ENCODE results near the gene SV2C. TPM values are rescaled to one million over a fixed set of nuclear protein-coding genes. Genes with fewer than 3 reads are reported as not detected.

SV2C gene
- total RNA-seq, 1 donor from 2014 or later: 0.05 TPM

DNA sequence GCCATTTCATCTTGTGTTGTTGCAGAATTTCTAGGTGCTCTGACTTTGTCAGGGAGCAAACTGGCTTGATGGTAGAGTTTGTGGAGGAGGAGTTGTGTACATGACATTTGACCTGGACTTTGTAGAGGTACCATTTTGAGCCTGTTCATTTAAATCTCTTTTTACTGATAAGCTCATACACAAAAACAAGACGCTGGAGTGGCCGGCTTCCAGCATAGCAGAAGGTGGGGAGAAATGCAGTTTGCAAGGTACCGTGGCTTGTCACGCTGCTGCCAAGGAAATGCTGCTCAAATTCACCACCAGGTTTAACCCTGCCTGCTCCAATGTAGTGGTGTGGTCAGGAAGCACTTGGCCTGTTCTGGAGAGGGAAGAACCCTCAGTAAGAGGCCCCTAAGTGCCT is 301.0 kb downstream of the SV2C start:
- H3K27ac Mint-ChIP-seq: no peak overlapping the region
- H3K27me3 Mint-ChIP-seq (ENCODE audit: low read depth): peaks cover 1% of the 10 kb centered on the region
- no peaks in the 10 kb centered on the region for H3K9me3 Mint-ChIP-seq
- no peak for DNase-seq (ENCODE audit: low spot score)
- no peaks in the 10 kb centered on the region for H3K36me3 Mint-ChIP-seq (ENCODE audit: low read depth)
- peaks cover 17% of the 10 kb centered on the region for H3K4me1 Mint-ChIP-seq (ENCODE audit: low read depth)
- H3K4me3 Mint-ChIP-seq (ENCODE audit: low read depth): no peak overlapping the region
- intact Hi-C loops (cut with micrococcal nuclease): no loop called here

DNA sequence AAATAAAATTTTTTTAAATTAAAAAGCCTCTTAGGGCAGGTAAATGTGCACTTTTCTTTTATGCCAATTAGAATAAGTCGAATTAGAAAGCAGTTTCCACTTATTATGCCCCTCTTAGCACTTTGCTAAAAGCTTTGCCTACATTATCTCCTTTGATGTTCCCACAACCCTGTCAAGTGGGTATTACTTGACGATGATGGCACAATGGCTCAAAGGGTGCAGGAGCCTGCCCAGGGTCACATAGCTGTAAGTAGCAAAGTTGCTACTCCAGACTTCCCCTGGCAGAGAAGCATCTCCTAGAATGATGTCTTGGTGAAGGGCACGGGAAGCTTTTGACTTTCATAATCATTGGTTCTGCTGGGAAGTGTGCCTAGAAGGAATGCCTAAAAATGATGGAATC is 301.5 kb downstream of the SV2C start:
- no peak for DNase-seq (ENCODE audit: low spot score)
- H3K4me3 Mint-ChIP-seq (ENCODE audit: low read depth): no peak overlapping the region
- intact Hi-C loops (cut with micrococcal nuclease): no loop called here
- H3K4me1 Mint-ChIP-seq (ENCODE audit: low read depth): peaks cover 14% of the 10 kb centered on the region
- H3K27me3 Mint-ChIP-seq (ENCODE audit: low read depth): peaks cover 2% of the 10 kb centered on the region
- H3K9me3 Mint-ChIP-seq: no peaks in the 10 kb centered on the region
- H3K27ac Mint-ChIP-seq: no peak overlapping the region
- no peaks in the 10 kb centered on the region for H3K36me3 Mint-ChIP-seq (ENCODE audit: low read depth)

DNA sequence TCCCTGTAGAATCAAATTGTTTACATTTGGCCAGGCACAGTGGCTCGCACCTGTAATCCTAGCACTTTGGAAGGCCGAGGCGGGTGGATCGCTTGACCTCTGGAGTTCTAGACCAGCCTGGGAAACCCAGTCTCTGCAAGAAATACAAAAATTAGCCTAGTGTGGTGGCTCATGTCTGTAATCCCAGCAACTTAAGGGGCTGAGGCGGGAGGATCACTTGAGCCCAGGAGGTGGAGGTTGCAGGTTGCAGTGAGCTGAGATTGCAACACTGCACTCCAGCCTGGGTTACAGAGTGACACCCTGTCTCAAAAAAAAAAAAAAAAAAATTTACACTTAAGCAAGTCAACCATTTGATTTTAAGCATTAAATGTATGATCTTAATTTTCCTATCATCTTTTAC is 302.4 kb downstream of the SV2C start:
- Mint-ChIP-seq H3K9me3 (no peaks in the 10 kb centered on the region), H3K36me3 (ENCODE audit: low read depth) (no peaks in the 10 kb centered on the region), H3K4me1 (ENCODE audit: low read depth) (peaks cover 22% of the 10 kb centered on the region), H3K27ac (no peak overlapping the region), H3K4me3 (ENCODE audit: low read depth) (no peak overlapping the region), H3K27me3 (ENCODE audit: low read depth) (peaks cover 2% of the 10 kb centered on the region)
- no peak for DNase-seq (ENCODE audit: low spot score)
- intact Hi-C loops (cut with micrococcal nuclease): no loop called here

DNA sequence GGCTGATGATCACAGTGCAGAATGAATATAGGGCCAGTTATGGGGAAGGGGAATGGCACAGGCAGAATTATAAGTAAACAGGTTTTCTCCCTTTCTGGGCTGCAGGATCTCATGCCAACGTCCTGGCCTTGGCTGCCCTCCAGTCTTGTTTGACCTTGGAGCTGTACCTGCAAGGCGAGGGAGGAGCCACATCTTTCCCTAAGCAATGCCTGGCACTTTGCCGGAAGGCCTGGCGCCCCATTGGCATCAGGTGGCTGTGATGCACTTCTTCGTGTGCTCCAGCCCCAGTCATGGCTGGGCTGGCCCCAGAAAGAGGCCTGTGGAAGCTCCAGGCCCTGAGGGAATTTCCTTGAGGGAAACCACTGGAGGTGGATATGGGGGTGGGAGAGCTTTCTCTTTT is 303.2 kb downstream of the SV2C start:
- no peak for DNase-seq (ENCODE audit: low spot score)
- no peak overlapping the region for H3K4me3 Mint-ChIP-seq (ENCODE audit: low read depth)
- H3K36me3 Mint-ChIP-seq (ENCODE audit: low read depth): no peaks in the 10 kb centered on the region
- H3K27ac Mint-ChIP-seq: no peak overlapping the region
- H3K9me3 Mint-ChIP-seq: no peaks in the 10 kb centered on the region
- peaks cover 2% of the 10 kb centered on the region for H3K27me3 Mint-ChIP-seq (ENCODE audit: low read depth)
- H3K4me1 Mint-ChIP-seq (ENCODE audit: low read depth): peaks cover 28% of the 10 kb centered on the region
- intact Hi-C loops (cut with micrococcal nuclease): no loop called here

DNA sequence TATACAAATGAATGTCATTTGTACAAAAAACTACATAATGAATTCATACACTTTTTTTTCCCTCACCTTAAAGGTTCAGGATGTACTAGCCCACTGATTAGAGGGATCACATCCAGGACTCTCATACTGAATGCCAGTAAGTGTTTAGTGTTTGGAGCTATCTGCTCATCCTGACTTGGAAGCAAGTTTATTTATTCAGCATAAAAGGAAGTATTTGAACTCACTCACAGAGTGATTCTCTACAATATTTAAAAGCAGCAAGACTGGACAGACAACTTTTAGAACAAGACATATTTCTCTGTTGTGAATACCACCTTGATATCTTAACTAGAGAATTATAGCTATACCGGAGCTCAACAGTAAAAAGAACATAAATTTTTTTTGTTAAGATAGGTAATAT is 305.1 kb downstream of the SV2C start:
- Mint-ChIP-seq H3K27me3 (ENCODE audit: low read depth) (peaks cover 2% of the 10 kb centered on the region), H3K9me3 (no peaks in the 10 kb centered on the region), H3K36me3 (ENCODE audit: low read depth) (peaks cover 3% of the 10 kb centered on the region), H3K4me1 (ENCODE audit: low read depth) (peaks cover 38% of the 10 kb centered on the region), H3K4me3 (ENCODE audit: low read depth) (no peak overlapping the region), H3K27ac (no peak overlapping the region)
- intact Hi-C loops (cut with micrococcal nuclease): no loop called here
- no peak for DNase-seq (ENCODE audit: low spot score)

DNA sequence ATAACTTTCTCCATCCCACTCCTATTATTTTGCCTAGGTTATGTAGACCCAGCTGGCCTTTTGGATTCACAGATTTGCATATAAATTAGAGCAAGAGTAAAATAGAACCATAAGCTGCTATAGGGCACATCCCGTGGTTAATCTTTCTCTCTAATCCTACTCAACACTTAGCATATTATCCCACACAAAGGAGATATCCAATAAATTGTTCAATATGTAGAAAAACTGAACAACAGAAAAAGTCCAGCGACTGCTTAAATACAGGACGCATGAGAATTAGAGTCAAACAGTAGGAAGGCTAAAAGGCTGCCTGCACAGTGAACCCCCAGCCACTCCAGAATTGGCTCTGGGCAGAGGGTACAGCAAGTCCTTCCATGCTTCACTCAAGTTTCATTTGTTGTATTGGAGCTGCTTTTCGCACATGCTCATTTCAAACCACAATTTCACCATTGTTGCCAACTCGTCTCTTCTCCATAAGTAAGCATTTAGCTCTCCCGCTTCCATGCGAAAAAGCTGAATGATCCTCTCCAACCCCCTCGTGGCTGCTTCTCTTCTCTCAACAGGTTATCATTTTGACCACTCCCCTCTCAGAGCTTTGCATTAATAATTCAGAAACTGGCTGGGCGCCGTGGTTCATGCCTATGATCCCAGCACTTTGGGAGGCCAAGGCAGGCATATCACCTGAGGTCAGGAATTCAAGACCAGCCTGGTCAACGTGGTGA is 305.8 kb downstream of the SV2C start:
- peaks cover 38% of the 10 kb centered on the region for H3K4me1 Mint-ChIP-seq (ENCODE audit: low read depth)
- no peak overlapping the region for H3K27ac Mint-ChIP-seq
- DNase-seq (ENCODE audit: low spot score): no peak
- no peak overlapping the region for H3K4me3 Mint-ChIP-seq (ENCODE audit: low read depth)
- H3K36me3 Mint-ChIP-seq (ENCODE audit: low read depth): peaks cover 3% of the 10 kb centered on the region
- intact Hi-C loops (cut with micrococcal nuclease): no loop called here
- H3K27me3 Mint-ChIP-seq (ENCODE audit: low read depth): peaks cover 2% of the 10 kb centered on the region
- H3K9me3 Mint-ChIP-seq: no peaks in the 10 kb centered on the region

DNA sequence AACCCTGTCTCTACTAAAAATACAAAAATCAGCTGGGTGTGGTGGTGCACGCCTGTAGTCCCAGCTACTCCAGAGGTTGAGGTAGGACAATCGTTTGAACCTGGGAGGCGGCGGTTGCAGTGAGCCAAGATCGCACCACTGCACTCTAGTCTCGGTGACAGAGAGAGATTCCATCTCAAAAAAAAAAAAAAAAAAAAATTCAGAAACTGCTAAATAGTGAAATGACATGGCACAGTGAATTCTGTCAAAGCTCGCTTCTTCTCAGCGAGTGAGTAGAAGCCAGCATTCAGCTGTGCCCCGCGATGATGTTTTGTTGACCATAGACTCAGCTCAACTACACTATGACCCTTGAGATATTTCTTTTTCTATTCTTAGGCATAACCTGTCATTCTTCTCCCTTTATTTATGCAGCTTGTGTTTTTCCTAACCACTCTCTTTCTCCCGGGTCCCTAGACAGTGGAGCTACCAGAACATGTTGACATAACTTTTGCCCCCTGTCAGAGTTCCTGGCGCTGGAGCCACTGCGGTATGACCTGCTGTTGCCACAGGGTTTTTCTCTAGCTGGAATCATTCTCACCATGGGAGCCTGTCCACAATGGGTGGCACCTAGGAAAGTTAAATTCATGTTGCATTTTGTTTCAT is 306.5 kb downstream of the SV2C start:
- peaks cover 2% of the 10 kb centered on the region for H3K27me3 Mint-ChIP-seq (ENCODE audit: low read depth)
- no peaks in the 10 kb centered on the region for H3K9me3 Mint-ChIP-seq
- H3K4me3 Mint-ChIP-seq (ENCODE audit: low read depth): no peak overlapping the region
- no peak overlapping the region for H3K27ac Mint-ChIP-seq
- H3K4me1 Mint-ChIP-seq (ENCODE audit: low read depth): peaks cover 37% of the 10 kb centered on the region
- no peak for DNase-seq (ENCODE audit: low spot score)
- peaks cover 3% of the 10 kb centered on the region for H3K36me3 Mint-ChIP-seq (ENCODE audit: low read depth)
- intact Hi-C loops (cut with micrococcal nuclease): no loop called here

DNA sequence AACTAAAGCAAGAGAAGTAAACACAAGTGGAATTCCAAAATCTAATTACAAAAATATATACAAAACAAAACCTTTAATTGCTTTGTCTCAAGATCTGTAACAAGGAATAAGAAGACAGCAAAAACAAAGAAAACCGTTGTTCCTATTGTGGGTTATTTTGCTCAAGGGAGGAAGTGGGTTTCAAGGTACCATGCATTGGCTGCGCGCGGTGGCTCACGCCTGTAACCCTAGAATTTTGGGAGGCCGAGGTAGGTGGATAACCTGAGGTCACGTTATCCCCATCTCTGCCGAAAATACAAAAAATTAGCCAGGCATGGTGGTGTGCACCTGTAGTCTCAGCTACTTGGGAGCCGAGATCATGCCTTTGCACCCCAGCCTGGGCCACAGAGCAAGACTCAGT is 307.8 kb downstream of the SV2C start:
- no peak overlapping the region for H3K27ac Mint-ChIP-seq
- DNase-seq (ENCODE audit: low spot score): no peak
- H3K4me1 Mint-ChIP-seq (ENCODE audit: low read depth): peaks cover 38% of the 10 kb centered on the region
- peaks cover 2% of the 10 kb centered on the region for H3K27me3 Mint-ChIP-seq (ENCODE audit: low read depth)
- intact Hi-C loops (cut with micrococcal nuclease): no loop called here
- peaks cover 3% of the 10 kb centered on the region for H3K36me3 Mint-ChIP-seq (ENCODE audit: low read depth)
- H3K9me3 Mint-ChIP-seq: no peaks in the 10 kb centered on the region
- no peak overlapping the region for H3K4me3 Mint-ChIP-seq (ENCODE audit: low read depth)

DNA sequence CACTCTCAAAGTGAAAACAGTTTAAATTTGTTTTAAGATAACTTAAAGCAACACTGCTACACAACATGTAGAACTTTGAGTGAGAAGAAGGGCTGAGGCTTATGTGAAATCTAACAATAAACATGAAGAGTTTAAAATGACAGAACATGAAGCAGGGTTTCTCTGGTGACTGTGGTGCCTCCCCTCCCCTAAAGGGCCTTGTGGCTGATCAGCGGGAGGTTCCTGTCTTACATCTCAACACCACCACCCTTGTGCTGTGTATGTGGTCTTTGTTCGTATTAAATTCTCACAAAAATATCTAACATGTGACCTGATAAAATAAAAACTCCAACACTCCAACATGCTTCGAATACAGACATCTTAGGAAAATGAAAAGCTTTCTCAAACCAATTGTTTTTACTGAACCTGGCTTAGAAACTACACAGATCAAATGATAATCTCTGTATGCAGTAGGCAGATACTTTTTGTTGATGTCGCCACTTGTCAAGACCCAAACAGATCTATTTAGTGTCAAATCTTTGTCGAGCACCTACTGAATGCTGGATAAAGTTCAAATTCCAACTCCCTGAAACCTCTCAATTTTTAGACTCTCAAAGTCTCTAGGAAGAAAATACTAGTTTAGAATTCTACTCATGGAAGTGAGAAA is 310.0 kb downstream of the SV2C start:
- peaks cover 2% of the 10 kb centered on the region for H3K27me3 Mint-ChIP-seq (ENCODE audit: low read depth)
- H3K9me3 Mint-ChIP-seq: no peaks in the 10 kb centered on the region
- DNase-seq (ENCODE audit: low spot score): no peak
- no peak overlapping the region for H3K4me3 Mint-ChIP-seq (ENCODE audit: low read depth)
- intact Hi-C loops (cut with micrococcal nuclease): no loop called here
- peaks cover 3% of the 10 kb centered on the region for H3K36me3 Mint-ChIP-seq (ENCODE audit: low read depth)
- H3K27ac Mint-ChIP-seq: no peak overlapping the region
- H3K4me1 Mint-ChIP-seq (ENCODE audit: low read depth): peaks cover 38% of the 10 kb centered on the region

DNA sequence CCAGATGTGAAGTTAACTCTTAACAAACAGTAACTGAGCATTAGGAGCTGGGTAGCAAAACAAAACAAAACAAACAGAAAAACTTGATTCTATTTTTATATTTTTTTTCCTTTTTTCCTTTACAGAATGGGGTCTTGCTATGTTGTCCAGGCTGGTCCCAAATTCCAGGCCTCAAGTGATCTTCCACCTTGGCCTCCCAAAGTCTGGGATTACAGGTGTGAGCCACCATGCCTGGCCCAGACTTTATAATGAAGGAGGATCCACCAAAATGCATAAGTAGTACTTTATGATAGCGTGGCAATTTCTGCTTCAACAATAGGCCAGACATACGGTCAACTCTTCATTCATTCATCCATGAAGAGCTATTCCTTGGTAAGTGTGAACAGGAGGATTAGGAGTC is 314.0 kb downstream of the SV2C start:
- peaks cover 28% of the 10 kb centered on the region for H3K4me1 Mint-ChIP-seq (ENCODE audit: low read depth)
- DNase-seq (ENCODE audit: low spot score): no peak
- intact Hi-C loops (cut with micrococcal nuclease): no loop called here
- H3K36me3 Mint-ChIP-seq (ENCODE audit: low read depth): peaks cover 3% of the 10 kb centered on the region
- H3K4me3 Mint-ChIP-seq (ENCODE audit: low read depth): no peak overlapping the region
- peaks cover 14% of the 10 kb centered on the region for H3K27me3 Mint-ChIP-seq (ENCODE audit: low read depth)
- no peak overlapping the region for H3K27ac Mint-ChIP-seq
- no peaks in the 10 kb centered on the region for H3K9me3 Mint-ChIP-seq

DNA sequence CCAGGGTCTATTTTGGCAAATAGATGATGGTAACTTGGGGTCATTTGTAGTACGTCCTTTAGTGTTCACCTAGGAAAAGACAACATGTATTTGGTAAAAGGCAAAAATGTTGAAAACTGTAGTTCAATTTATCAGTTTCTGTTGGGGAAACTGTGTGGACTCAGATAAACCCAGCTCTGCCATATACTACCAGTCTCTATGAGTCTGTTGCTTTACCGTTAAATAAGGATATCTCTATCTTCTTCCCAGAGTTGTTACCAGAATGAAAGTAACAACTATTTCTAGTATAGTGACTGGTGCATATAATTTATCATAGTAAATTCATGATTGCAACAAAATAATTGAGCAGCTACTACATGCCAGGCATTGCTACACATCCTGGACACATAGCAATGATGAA is 316.1 kb downstream of the SV2C start:
- DNase-seq (ENCODE audit: low spot score): no peak
- Mint-ChIP-seq H3K4me1 (ENCODE audit: low read depth) (peaks cover 15% of the 10 kb centered on the region), H3K36me3 (ENCODE audit: low read depth) (no peaks in the 10 kb centered on the region), H3K9me3 (no peaks in the 10 kb centered on the region), H3K4me3 (ENCODE audit: low read depth) (no peak overlapping the region), H3K27me3 (ENCODE audit: low read depth) (peaks cover 14% of the 10 kb centered on the region), H3K27ac (no peak overlapping the region)
- intact Hi-C loops (cut with micrococcal nuclease): no loop called here

DNA sequence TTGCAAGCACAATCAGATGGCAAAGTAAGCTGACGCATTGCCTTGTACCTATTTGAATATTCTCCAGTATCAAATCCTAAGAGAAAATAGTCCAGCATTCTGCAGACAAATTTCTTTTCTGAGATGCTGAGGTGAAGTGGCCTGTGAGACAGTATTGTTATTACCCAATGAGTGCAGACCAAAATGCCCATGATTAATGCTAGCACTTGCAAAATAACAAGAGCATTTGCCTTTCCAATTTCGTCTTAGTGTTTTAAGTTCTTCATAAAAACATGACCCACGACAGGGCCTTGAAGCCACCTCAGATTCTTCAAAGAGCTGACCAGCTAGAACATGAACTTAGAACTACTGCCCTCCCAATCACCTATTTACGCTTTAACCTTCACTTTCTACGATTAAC is 317.3 kb downstream of the SV2C start:
- H3K4me1 Mint-ChIP-seq (ENCODE audit: low read depth): peaks cover 25% of the 10 kb centered on the region
- no peak overlapping the region for H3K4me3 Mint-ChIP-seq (ENCODE audit: low read depth)
- intact Hi-C loops (cut with micrococcal nuclease): loop anchor here (5.0 to 10.0 kb wide), 6 partner anchors 57 to 1063 kb away; partner anchors contain the start of genes AGGF1 and HMGCR
- peaks cover 14% of the 10 kb centered on the region for H3K27me3 Mint-ChIP-seq (ENCODE audit: low read depth)
- no peak overlapping the region for H3K27ac Mint-ChIP-seq
- H3K36me3 Mint-ChIP-seq (ENCODE audit: low read depth): no peaks in the 10 kb centered on the region
- DNase-seq (ENCODE audit: low spot score): no peak
- H3K9me3 Mint-ChIP-seq: no peaks in the 10 kb centered on the region

DNA sequence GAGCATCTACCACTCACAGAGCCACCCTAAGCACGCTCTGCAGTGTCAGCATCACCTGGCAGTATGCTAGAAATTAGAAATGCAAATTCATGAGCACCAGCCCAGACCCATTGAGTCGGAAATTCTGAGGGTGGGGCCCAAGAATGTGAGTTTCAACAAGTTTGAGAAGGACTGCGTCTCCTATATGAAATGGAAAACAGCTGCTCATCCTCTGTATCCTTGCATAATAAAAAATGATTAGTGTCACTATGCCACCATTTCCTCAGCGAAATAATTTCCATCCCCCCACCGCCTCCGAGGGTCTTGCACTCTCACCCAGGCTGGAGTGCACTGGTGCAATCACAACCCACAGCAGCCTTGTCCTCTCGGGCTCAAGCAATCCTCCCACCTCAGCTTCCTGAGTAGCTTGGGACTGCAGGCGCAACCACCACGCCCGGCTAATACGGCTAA is 318.6 kb downstream of the SV2C start:
- Mint-ChIP-seq H3K4me3 (ENCODE audit: low read depth) (peak overlapping the region; percentile 95), H3K36me3 (ENCODE audit: low read depth) (peaks cover 5% of the 10 kb centered on the region), H3K4me1 (ENCODE audit: low read depth) (peaks cover 38% of the 10 kb centered on the region), H3K27me3 (ENCODE audit: low read depth) (peaks cover 14% of the 10 kb centered on the region), H3K27ac (peak overlapping the region; percentile 44), H3K9me3 (no peaks in the 10 kb centered on the region)
- intact Hi-C loops (cut with micrococcal nuclease): loop anchor here (1.0 to 10.0 kb wide), 13 partner anchors 34 to 1065 kb away; partner anchors contain the start of genes AGGF1 and HMGCR
- DNase-seq (ENCODE audit: low spot score): no peak
